MCF 10A (cell line): ENCODE results near the gene RGS3. TPM values are rescaled to one million over a fixed set of nuclear protein-coding genes. Genes with fewer than 3 reads are reported as not detected.

Experiments used
- BruUV-seq: library from RNA; stranded (reverse); fragments of 400-500 nt; replicated peaks from 2 replicates; lab custom pipeline; 2021; lab: Mats Ljungman, UMichigan
- CTCF ChIA-PET: fragments of 300-600 bp; sonication (Branson Sonifier 250); formaldehyde crosslinking; extraction: SDS; loops from one replicate; lab custom pipeline; 2021; ENCODE audit warnings: antibody characterized with exemption, inconsistent platforms; lab: Yijun Ruan, JAX
- POLR2A ChIA-PET: fragments of 300-600, 350-650 bp; sonication (Branson Sonifier 250); formaldehyde crosslinking; extraction: SDS; loops from one replicate; lab custom pipeline; 2020; ENCODE audit warnings: antibody characterized with exemption, inconsistent platforms; lab: Yijun Ruan, JAX
- DNase-seq: peaks from one replicate; pipeline ENCODE4 v3.0.0-alpha.2; 2018; ENCODE audit not compliant: unreplicated experiment
- H3K27ac Mint-ChIP-seq: one replicate; pipeline ENCODE4 v1.8.0; 2022; ENCODE audit warnings: mild to moderate bottlenecking, low read depth, mixed read lengths; ENCODE audit not compliant: unreplicated experiment
- H3K27me3 Mint-ChIP-seq: one replicate; pipeline ENCODE4 v1.8.0; 2022; ENCODE audit warnings: mixed read lengths; ENCODE audit not compliant: insufficient read depth, unreplicated experiment
- H3K36me3 Mint-ChIP-seq: one replicate; pipeline ENCODE4 v1.8.0; 2022; ENCODE audit warnings: mild to moderate bottlenecking, moderate library complexity, mixed read lengths; ENCODE audit not compliant: insufficient read depth, unreplicated experiment
- H3K4me1 Mint-ChIP-seq: one replicate; pipeline ENCODE4 v1.8.0; 2022; ENCODE audit warnings: mixed read lengths; ENCODE audit not compliant: insufficient read depth, unreplicated experiment
- H3K4me3 Mint-ChIP-seq: one replicate; pipeline ENCODE4 v1.8.0; 2022; ENCODE audit warnings: mild to moderate bottlenecking, moderate library complexity, mixed read lengths; ENCODE audit not compliant: unreplicated experiment
- H3K9me3 Mint-ChIP-seq: one replicate; pipeline ENCODE4 v1.8.0; 2022; ENCODE audit warnings: mixed read lengths; ENCODE audit not compliant: unreplicated experiment
- intact Hi-C: fragments of 100-400 bp; cut with micrococcal nuclease; formaldehyde crosslinking; loops from 2 replicates; pipeline ENCODE4 v1.14.1; 2022
- total RNA-seq: library from RNA; stranded (reverse); gene quantifications from 2 replicates; pipeline ENCODE4 v1.2.3, GENCODE V29; 2022
- TF ChIP-seq, protein P1 (sequence below): fragments of 200-600 bp; IDR thresholded peaks from one replicate; pipeline ENCODE4 v1.8.0; 2022; ENCODE audit warnings: antibody characterized with exemption, mild to moderate bottlenecking; ENCODE audit not compliant: unreplicated experiment

Gene RGS3
- total RNA-seq, 1 experiment from 2014 or later, result 32.1 TPM

DNA sequence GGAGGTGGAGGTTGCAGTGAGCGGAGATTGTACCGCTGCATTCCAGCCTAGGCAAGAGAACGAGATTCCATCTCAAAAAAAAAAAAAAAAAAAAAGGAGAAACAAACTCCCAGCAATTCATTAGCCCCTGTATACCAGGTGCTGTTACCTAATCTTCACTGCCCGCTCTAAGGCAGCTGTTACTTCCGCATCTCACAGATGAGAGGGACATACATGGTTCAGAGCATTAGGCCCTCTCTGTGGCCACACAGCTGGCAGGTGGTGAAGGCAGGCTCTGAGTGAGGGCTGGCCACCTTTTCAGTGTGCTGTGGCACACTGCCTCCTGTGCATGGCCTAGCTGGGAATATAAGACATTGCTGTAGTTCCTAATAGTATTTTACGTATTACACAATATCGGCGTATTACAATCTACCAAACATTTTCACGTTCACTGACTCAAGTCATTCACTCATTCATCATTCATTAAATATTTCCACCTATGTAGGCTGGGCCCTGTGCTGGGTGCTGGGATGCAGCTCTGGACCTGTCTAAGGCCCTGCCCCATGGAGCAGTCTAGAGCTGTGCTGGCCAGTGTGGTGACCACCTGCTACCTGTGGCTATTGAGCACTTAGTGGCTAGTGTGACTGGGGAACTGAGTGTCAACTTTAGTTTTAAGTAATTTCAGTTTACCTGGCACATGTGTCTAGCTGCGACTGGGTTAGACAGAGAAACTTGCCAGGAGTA is 35.8 kb downstream of the RGS3 start:
- DNase-seq, result no peak
- H3K9me3 Mint-ChIP-seq, result no peaks in the 10 kb centered on the region
- no peak overlapping the region for H3K27ac Mint-ChIP-seq
- no TSS peak for BruUV-seq
- CTCF ChIA-PET, result interaction anchor here (0.7 kb wide), 1 partner anchor 11 kb away, joined by 3 read pairs; no protein-coding TSS in a partner anchor
- no peaks in the 10 kb centered on the region for H3K27me3 Mint-ChIP-seq
- POLR2A ChIA-PET, result no interaction called here
- no peaks in the 10 kb centered on the region for H3K4me1 Mint-ChIP-seq
- no peaks in the 10 kb centered on the region for H3K36me3 Mint-ChIP-seq
- no peak overlapping the region for H3K4me3 Mint-ChIP-seq
- TF ChIP-seq, protein P1, sequence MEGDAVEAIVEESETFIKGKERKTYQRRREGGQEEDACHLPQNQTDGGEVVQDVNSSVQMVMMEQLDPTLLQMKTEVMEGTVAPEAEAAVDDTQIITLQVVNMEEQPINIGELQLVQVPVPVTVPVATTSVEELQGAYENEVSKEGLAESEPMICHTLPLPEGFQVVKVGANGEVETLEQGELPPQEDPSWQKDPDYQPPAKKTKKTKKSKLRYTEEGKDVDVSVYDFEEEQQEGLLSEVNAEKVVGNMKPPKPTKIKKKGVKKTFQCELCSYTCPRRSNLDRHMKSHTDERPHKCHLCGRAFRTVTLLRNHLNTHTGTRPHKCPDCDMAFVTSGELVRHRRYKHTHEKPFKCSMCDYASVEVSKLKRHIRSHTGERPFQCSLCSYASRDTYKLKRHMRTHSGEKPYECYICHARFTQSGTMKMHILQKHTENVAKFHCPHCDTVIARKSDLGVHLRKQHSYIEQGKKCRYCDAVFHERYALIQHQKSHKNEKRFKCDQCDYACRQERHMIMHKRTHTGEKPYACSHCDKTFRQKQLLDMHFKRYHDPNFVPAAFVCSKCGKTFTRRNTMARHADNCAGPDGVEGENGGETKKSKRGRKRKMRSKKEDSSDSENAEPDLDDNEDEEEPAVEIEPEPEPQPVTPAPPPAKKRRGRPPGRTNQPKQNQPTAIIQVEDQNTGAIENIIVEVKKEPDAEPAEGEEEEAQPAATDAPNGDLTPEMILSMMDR, result no peak
- intact Hi-C loops, result no loop called here

DNA sequence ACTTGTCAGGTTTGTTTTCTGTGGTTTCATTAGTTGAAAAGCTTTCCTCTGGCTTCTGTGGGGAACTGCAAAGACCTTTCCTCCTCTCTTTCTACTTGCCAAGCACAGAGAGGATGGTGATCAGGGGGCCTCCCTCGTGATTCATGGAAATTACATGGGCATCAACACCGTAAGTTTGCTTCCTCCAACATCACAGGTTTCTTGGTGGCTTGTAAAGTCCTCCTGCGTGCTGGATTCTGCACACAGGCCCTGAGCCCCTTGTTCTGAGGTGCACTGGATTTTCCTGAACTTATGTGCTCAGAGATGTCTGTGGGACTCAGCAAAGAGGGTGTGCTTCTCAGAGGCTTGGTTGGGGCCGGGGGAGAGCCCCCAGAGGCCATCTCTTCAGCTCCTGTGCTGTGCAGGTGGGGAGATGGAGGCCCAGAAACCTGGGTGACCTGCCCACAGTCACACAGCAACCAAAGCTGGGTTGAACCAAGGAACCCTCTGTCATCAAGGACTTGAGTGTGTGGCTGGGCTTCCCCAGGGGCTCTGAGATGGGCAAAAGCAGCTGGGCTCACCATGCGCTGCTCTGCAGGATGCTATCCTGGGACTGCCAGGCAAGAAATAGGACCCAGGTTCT is 36.5 kb downstream of the RGS3 start:
- BruUV-seq, result no TSS peak
- intact Hi-C loops, result no loop called here

DNA sequence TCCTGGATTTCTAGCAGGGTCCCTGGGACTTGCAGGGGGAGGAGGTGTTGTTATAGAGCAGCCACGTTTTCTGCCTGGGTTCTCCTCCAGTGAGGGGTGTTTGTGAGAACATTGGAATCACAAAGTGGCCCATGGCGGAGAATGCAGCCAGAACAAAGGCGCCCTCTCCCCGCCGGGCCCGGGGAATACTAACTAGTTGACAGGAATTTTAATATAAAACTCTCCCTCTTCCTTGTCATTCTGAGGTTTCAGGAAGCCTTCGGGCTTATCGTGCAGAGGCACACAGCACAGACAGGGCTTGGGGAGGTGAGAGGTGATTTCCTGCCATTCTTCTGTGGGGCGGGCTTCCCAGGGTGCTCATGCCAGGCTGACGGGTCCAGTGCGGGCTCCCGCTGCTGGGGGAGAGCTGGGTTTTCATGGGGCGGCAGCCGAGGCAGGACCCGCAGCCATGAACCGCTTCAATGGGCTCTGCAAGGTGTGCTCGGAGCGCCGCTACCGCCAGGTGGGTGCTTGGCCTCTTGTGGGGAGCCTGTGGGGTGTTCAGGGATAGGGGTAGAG is 37.7 kb downstream of the RGS3 start:
- no peak overlapping the region for H3K27ac Mint-ChIP-seq
- no peaks in the 10 kb centered on the region for H3K27me3 Mint-ChIP-seq
- DNase-seq, result no peak
- no peaks in the 10 kb centered on the region for H3K9me3 Mint-ChIP-seq
- no peak overlapping the region for H3K4me3 Mint-ChIP-seq
- no peaks in the 10 kb centered on the region for H3K4me1 Mint-ChIP-seq
- POLR2A ChIA-PET, result no interaction called here
- TF ChIP-seq, protein P1, result no peak
- CTCF ChIA-PET, result no interaction called here
- no peaks in the 10 kb centered on the region for H3K36me3 Mint-ChIP-seq
- BruUV-seq, result no TSS peak
- intact Hi-C loops, result no loop called here

More for the DNA sequence above, 36.5 kb downstream of the RGS3 start:
- ChIA-PET CTCF (interaction anchor here (0.7 kb wide), 1 partner anchor 10 kb away, joined by 3 read pairs; no protein-coding TSS in a partner anchor), POLR2A (no interaction called here)
- no peak overlapping the region for H3K4me3 Mint-ChIP-seq
- no peak overlapping the region for H3K27ac Mint-ChIP-seq
- DNase-seq, result no peak
- TF ChIP-seq, protein P1, result no peak
- no peaks in the 10 kb centered on the region for H3K36me3 Mint-ChIP-seq
- H3K27me3 Mint-ChIP-seq, result no peaks in the 10 kb centered on the region
- H3K9me3 Mint-ChIP-seq, result no peaks in the 10 kb centered on the region
- H3K4me1 Mint-ChIP-seq, result no peaks in the 10 kb centered on the region

DNA sequence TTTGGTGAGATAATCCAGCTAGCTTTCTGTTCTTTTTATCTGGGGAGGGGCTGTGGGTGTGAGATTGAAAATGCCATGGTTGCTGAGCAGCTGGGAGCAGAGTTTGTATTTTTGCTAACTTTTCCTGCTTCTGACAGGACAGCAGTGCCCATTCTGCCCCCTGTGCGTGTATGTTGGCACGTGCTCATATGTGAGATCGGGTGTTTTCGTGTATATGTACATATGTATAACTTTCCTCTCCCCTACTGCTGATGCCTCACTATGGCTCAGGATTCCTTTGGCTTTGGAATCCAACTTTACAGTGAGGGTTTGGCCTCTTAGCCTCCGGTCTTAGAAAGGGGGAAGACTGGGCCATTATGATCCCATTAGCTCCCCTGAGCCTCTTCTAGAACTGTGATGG is 38.3 kb downstream of the RGS3 start:
- BruUV-seq, result no TSS peak
- Mint-ChIP-seq H3K27me3 (no peaks in the 10 kb centered on the region), H3K36me3 (no peaks in the 10 kb centered on the region), H3K27ac (no peak overlapping the region), H3K4me1 (no peaks in the 10 kb centered on the region), H3K9me3 (no peaks in the 10 kb centered on the region), H3K4me3 (no peak overlapping the region)
- ChIA-PET POLR2A (no interaction called here), CTCF (interaction anchor here (0.7 kb wide), 1 partner anchor 29 kb away, joined by 3 read pairs; no protein-coding TSS in a partner anchor)
- no peak for DNase-seq
- TF ChIP-seq, protein P1, result no peak
- intact Hi-C loops, result no loop called here
